Activated CD8-positive, alpha-beta T cell treated with anti-CD3 and anti-CD28 coated beads for 36 hours (primary cell): ENCODE results near the gene ZDHHC15. TPM values are rescaled to one million over a fixed set of nuclear protein-coding genes. Genes with fewer than 3 reads are reported as not detected.
"Not testable (repeated sequence)": the region's sequence is repeated elsewhere in the genome, so short reads cannot be mapped to it uniquely, and the experiment has no call there.

Experiments
- ATAC-seq: fragments of 200-7000 bp; cut with Tn5 transposase; one replicate; pipeline ENCODE4 v1.10.0; 2021; ENCODE audit warnings: mild to moderate bottlenecking, moderate library complexity
- CTCF ChIA-PET: fragments of 350-600 bp; sonication (Branson Sonifier 250); formaldehyde crosslinking; loops from one replicate; lab custom pipeline; 2021; ENCODE audit warnings: antibody characterized with exemption; lab: Charles Lee
- POLR2A ChIA-PET: fragments of 350-600 bp; sonication (Branson Sonifier 250); formaldehyde crosslinking; loops from one replicate; lab custom pipeline; 2021; ENCODE audit warnings: antibody characterized with exemption; lab: Charles Lee
- DNase-seq: peaks from one replicate; pipeline ENCODE4 v3.0.0-alpha.2; 2020
- H3K27ac Mint-ChIP-seq: one replicate; pipeline ENCODE4 v1.8.0; 2021; ENCODE audit warnings: mild to moderate bottlenecking, mixed read lengths
- H3K27me3 Mint-ChIP-seq: one replicate; pipeline ENCODE4 v1.8.0; 2021; ENCODE audit warnings: mixed read lengths
- H3K36me3 Mint-ChIP-seq: one replicate; pipeline ENCODE4 v1.8.0; 2021; ENCODE audit warnings: low read depth, mixed read lengths
- H3K4me1 Mint-ChIP-seq: one replicate; pipeline ENCODE4 v1.8.0; 2021; ENCODE audit warnings: low read depth, mixed read lengths
- H3K4me3 Mint-ChIP-seq: one replicate; pipeline ENCODE4 v1.8.0; 2021; ENCODE audit warnings: mild to moderate bottlenecking, moderate library complexity, mixed read lengths
- H3K9me3 Mint-ChIP-seq: one replicate; pipeline ENCODE4 v1.8.0; 2021; ENCODE audit warnings: mixed read lengths
- intact Hi-C: fragments of 100-400 bp; cut with micrococcal nuclease; formaldehyde crosslinking; loops from one replicate; pipeline ENCODE4 v1.10.0; 2022
- total RNA-seq, 2 experiments: library from RNA; stranded (reverse); gene quantifications; one replicate each; pipeline ENCODE4 v1.2.3, GENCODE V29; 2021
- TF ChIP-seq, protein P1 (sequence below): fragments of 200-600 bp; IDR thresholded peaks from one replicate; pipeline ENCODE4 v1.8.0; 2022; ENCODE audit warnings: antibody characterized with exemption, mild to moderate bottlenecking

ZDHHC15 gene, protein sequence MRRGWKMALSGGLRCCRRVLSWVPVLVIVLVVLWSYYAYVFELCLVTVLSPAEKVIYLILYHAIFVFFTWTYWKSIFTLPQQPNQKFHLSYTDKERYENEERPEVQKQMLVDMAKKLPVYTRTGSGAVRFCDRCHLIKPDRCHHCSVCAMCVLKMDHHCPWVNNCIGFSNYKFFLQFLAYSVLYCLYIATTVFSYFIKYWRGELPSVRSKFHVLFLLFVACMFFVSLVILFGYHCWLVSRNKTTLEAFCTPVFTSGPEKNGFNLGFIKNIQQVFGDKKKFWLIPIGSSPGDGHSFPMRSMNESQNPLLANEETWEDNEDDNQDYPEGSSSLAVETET
- total RNA-seq: under 1 TPM; 0.16 to 0.27 TPM

DNA sequence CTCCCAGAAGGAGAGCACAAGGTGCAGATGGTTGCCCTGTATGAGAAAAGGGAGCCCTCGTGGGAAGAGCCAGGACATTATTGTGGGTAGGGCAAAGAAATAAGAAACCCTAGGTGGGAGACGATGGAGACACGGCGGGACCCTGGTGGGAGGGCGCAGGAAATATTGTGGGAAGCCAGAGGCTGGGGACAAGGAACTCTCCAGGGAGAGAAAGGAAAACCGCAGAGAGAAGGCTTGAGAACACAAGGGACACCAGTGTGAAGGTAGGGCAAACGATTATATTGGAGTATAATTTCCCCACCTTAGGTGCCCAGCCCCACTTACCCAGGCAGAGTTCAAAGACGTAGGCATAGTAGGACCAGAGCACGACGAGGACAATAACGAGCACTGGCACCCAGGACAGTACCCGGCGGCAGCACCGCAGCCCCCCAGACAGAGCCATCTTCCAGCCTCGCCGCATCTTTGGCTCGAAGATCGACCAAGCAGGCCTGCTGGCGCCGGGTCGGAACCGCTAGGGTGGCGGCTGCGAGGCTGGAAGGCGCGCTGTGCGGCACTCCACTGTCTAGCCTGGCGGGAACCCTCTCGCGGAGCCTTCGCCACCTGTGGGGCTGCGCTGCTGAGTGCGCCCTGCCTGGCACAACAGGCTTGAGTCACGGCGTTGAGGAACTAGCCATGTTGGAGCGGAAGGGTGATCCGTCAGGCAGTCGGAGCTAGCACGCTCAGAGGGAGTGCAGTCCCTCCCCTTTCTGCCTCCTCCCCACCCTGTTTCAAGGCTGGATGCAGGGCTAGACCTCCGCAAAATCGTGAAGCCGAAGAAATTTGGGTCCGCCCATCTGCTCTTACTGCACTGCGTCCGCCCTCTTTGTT is at the start of gene ZDHHC15:
ZDHHC15 (minus strand) TSS at position 473 of the 867 bp plus-strand sequence; CDS start at position 460, 13 bp downstream.
- H3K4me3 Mint-ChIP-seq: peak within 1 kb of the TSS; percentile 68
- H3K4me1 Mint-ChIP-seq: peaks cover 12% of the 10 kb centered on the region
- ChIA-PET CTCF (no interaction called here), POLR2A (interaction anchor here (0.7 kb wide), 1 partner anchor 55 kb away, joined by 3 read pairs; no protein-coding TSS in a partner anchor)
- no peaks in the 10 kb centered on the region for H3K36me3 Mint-ChIP-seq
- H3K9me3 Mint-ChIP-seq: no peaks in the 10 kb centered on the region
- no peaks in the 10 kb centered on the region for H3K27me3 Mint-ChIP-seq
- ATAC-seq: peak; percentile 92
- H3K27ac Mint-ChIP-seq: peak within 1 kb of the TSS; percentile 78
- intact Hi-C loops: no loop called here
- DNase-seq: peak; percentile 56
- TF ChIP-seq, protein P1, sequence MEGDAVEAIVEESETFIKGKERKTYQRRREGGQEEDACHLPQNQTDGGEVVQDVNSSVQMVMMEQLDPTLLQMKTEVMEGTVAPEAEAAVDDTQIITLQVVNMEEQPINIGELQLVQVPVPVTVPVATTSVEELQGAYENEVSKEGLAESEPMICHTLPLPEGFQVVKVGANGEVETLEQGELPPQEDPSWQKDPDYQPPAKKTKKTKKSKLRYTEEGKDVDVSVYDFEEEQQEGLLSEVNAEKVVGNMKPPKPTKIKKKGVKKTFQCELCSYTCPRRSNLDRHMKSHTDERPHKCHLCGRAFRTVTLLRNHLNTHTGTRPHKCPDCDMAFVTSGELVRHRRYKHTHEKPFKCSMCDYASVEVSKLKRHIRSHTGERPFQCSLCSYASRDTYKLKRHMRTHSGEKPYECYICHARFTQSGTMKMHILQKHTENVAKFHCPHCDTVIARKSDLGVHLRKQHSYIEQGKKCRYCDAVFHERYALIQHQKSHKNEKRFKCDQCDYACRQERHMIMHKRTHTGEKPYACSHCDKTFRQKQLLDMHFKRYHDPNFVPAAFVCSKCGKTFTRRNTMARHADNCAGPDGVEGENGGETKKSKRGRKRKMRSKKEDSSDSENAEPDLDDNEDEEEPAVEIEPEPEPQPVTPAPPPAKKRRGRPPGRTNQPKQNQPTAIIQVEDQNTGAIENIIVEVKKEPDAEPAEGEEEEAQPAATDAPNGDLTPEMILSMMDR: no peak

DNA sequence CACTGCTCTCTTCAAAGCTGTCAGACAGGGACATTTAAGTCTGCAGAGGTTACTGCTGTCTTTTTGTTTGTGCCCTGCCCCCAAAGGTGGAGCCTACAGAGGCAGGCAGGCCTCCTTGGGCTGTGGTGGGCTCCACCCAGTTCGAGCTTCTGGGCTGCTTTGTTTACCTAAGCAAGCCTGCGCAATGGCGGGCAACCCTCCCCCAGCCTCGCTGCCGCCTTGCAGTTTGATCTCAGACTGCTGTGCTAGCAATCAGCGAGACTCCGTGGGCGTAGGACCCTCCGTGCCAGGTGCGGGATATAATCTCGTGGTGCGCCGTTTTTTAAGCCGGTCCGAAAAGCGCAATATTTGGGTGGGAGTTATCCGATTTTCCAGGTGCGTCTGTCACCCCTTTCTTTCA is 37.7 kb upstream of the ZDHHC15 start:
- H3K27ac Mint-ChIP-seq, POLR2A ChIA-PET, H3K36me3 Mint-ChIP-seq, H3K9me3 Mint-ChIP-seq, intact Hi-C loops, CTCF ChIA-PET, H3K4me1 Mint-ChIP-seq, H3K27me3 Mint-ChIP-seq, ATAC-seq, DNase-seq, H3K4me3 Mint-ChIP-seq: not testable (repeated sequence)

DNA sequence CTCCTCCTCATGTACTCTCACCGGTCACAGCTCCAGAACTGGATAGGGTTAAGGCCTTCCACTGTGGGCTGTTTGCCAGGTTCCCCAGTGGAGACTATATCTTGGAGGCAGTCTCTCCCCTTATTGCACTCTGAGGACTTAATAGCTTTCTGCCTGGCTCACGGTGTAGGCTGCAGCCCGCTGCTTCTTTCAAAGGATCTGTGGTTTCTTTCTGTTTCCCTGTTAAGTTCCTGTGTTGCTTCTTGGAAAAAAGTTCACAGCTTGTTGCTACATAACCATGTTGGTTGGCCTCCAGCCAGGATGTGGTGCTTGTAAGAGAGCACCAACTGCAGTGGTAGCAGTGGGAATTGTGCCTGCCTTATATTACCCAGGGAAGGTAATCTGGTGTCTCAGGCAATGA is 24.9 kb upstream of the ZDHHC15 start:
- Mint-ChIP-seq H3K36me3 (no peaks in the 10 kb centered on the region), H3K27me3 (no peaks in the 10 kb centered on the region), H3K27ac (no peak overlapping the region), H3K9me3 (no peaks in the 10 kb centered on the region), H3K4me1 (peaks cover 1% of the 10 kb centered on the region), H3K4me3 (no peak overlapping the region)
- intact Hi-C loops: no loop called here
- TF ChIP-seq, protein P1: no peak
- POLR2A ChIA-PET: no interaction called here
- ATAC-seq (no peak), DNase-seq (no peak)
- CTCF ChIA-PET: no interaction called here

DNA sequence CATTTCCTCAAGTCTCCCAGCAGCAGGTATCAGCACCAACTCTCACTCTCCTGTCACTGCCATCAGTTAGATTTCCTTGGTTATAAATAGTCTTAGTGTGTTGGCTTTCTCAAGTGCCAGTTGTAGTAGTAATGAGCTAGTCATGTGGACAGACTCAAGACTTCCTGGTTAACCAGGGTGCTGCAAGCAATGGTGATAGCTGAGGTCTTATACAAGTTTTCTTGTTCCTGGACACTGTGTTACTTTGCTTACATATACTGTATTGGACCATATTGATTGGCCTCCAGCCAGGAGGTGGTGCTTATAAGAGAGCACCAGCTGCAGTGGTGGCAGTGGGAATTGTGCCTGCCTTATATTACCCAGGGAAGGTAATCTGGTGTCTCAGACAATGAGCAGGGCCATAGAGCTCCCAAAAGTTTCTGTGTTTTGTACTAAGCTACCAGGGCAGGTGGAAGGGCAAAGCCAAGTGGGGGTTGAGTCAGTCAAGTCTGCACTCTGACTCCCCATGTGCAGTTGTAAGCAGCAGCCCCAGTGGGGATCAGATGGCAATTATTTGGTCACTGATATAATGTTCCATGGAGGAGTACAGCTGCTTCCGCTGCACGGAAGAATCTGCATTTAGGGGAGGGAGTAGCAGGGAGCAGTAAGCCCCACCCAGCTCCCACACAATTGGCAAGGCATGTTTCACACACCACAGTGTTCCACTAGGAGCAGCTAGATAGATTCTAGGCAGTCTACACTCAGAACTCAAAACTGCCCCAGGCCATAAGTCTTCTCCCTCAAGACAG is 24.1 kb upstream of the ZDHHC15 start:
- Mint-ChIP-seq H3K27ac (no peak overlapping the region), H3K36me3 (no peaks in the 10 kb centered on the region), H3K9me3 (no peaks in the 10 kb centered on the region), H3K4me3 (no peak overlapping the region), H3K4me1 (peaks cover 1% of the 10 kb centered on the region), H3K27me3 (no peaks in the 10 kb centered on the region)
- intact Hi-C loops: no loop called here
- ChIA-PET POLR2A (no interaction called here), CTCF (no interaction called here)
- TF ChIP-seq, protein P1: no peak
- no peak for DNase-seq
- no peak for ATAC-seq

DNA sequence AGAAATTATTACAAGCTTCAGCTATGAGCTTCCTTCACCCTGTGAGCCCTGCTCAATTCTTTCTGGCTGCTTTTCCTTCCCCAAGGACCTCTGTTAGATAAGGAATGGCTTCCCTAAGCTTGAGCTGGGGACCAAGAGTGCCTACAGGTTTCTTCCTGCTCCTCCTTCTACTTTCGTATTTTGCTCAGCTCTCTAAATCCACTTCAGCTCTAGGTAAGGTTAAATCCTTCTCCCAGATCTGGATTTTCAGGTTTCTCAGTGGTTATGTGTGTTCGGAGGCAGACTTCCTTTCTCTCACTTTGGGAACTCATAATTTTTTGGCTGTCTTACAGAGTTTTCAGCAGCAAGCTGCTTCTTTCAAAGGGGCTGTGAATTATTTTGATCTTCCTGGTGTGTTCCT is 21.9 kb upstream of the ZDHHC15 start:
- Mint-ChIP-seq H3K36me3 (no peaks in the 10 kb centered on the region), H3K9me3 (no peaks in the 10 kb centered on the region), H3K4me1 (peaks cover 1% of the 10 kb centered on the region), H3K4me3 (no peak overlapping the region), H3K27me3 (no peaks in the 10 kb centered on the region), H3K27ac (no peak overlapping the region)
- TF ChIP-seq, protein P1: no peak
- ChIA-PET POLR2A (no interaction called here), CTCF (no interaction called here)
- intact Hi-C loops: no loop called here
- ATAC-seq (no peak), DNase-seq (no peak)
